Stimulated activated CD4-positive, alpha-beta T cell treated with anti-CD3 and anti-CD28 coated beads, Interleukin-4, amount 100 ng/mL, for 24 hours (primary cell): ENCODE results near the gene ASXL1.
"Not testable (repeated sequence)": the region's sequence is repeated elsewhere in the genome, so short reads cannot be mapped to it uniquely, and the experiment has no call there.

Experiments used
- DNase-seq: peaks from one replicate; pipeline ENCODE4 v3.0.0-alpha.2; 2020

The ASXL1 gene

DNA sequence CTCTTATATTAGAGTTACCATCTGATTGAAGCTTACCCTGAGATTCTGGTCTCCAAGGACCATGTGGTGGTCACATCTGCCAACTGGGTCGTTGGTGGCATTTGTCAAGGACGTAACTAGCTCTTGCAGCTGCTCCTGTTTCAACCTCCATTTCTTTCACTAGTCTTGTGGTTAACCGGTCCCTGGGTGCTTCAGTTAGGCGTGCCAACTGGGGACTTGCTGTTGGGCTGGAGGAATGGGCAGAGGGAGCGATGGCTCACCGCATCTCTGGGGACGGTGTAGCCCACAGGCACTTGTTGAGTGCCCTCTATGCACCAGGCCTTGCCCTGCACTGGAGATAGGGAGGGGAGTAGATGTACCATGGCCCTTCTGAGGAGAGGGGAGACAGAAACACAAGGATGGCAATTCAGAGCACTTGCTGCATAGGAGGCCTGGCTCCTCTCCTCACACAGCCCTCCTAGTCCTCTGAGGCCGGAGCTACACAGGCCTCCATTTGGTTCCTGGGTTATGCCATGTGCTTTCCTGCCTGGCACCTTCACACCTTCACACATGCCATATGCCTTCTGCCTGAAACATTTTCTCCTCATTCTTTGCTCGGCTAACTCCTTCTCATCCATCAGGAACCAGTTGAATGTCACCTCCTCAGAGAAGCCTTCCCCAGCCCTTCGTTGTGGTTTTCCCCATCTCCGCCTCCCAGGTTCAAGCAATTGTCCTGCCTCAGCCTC is 20.0 kb upstream of the ASXL1 start:
- no peak for DNase-seq

DNA sequence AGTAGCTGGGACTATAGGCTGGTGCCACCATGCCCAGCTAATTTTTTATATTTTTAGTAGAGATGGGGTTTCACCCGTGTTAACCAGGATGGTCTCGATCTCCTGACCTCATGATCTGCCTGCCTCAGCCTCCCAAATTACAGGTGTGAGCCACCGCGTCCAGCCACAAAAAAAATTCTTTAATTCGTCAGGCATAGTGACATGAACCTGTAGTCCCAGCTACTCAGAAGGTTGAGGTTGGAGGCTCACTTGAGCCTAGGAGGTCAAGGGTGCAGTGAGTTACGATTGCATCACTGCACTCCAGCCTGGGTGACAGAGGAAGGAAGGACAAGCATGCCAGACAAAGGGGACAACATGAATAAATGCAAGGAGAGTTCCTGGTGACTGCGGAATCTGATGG is 19.5 kb upstream of the ASXL1 start:
- DNase-seq: no peak

DNA sequence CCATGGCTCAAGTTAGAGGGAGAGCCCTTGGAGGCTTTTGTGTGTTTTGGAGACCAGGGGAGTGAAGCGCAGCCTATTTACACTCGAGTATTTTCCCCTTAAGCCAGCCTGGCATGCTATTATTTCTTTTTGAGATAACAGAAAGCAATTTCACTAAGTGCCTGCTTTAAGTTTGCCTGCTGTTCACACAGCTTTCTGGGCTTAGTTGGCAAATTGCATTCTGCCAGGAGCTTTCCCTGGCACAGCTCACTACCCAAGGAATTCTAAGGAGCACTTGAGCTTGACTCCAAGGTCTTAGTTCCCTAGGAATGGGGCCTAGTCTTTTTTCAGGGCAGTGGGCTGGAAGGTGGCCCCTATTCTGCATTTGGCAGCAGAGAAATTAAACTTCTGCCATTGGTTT is 19.0 kb upstream of the ASXL1 start:
- DNase-seq: no peak

DNA sequence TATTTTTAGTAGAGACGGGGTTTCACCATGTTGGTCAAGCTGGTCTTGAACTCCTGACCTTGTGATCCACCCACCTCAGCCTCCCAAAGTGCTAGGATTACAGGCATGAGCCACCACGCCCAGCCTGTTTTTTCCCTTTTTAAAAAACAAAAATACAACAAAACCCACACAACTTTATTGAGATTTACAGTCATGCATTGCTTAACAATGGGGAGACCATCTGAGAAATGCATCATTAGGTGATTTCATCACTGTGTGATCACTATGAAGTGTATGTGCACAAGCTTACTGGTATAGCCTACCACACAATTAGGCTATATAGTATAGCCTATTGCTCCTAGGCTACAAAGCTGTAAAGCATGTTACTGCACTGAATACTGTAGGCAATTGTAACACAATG is 17.1 kb upstream of the ASXL1 start:
- DNase-seq: not testable (repeated sequence)

DNA sequence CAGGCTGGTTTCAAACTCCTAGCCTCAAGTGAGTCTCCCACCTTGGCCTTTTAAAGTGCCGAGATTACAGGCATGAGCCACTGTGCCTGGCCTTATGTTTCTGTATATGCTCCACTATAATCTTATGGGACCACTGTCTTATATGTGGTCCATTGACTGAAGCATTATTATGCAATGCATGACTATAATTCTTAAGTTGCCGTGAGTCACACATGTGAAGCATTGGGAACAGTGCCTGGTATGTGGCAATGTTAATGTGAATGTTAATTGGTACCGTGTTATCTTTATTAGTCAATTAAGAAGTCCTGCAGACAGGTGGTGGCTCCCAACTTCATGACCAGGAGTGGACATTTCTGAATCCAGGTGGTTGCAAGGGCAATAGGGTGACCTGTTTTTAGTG is 14.7 kb upstream of the ASXL1 start:
- DNase-seq: no peak

DNA sequence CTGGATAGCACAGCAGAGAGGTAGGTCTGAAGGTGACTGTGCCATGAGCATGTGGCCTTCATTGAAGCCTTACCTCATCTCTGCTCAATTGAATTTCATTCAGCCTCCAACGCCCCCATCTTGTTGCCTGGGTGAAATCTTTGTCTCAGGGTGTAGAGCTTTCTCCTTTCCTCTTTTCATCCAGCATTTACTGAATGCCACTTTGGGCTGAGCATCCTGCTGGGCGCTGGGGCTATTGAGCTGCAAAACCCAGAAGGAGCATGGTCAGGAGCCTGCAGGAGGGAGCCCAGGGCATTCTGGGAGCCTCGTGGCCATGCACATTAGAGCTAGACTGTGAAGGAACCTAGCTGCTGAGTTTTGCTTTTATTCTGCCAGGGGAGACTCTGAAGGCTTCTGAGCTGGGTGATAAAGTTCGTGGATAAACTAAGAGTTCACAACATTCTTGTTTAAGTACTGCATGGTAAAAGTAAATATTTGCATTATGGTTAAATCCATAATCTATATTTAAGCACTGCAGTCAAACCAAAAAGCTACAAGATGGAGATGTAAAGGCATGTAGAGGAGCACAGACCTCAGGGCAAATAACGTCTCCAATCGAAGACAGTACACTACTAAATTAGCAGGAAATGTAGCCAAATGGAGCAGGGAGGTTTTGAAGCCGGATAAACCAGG is 13.2 kb upstream of the ASXL1 start:
- DNase-seq: no peak

DNA sequence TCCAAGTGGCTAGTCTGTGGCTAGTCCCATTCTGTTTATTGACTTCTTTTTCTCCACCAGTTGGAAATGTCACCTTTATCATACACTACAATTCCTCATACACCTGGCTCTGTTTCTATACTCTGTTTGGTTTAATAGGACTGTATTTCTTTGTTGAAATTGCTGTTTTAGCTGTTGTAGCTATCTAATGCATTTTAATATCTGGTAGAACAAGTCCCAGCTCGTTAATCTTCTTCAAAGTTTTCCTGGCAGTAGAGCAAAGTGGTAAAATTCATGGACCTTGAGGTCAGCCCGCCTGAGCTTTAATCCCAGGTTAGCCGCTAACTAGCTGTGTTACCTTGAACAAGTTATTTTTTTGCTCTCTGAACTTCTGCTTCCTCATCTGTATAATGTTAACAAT is 9.9 kb upstream of the ASXL1 start:
- no peak for DNase-seq

DNA sequence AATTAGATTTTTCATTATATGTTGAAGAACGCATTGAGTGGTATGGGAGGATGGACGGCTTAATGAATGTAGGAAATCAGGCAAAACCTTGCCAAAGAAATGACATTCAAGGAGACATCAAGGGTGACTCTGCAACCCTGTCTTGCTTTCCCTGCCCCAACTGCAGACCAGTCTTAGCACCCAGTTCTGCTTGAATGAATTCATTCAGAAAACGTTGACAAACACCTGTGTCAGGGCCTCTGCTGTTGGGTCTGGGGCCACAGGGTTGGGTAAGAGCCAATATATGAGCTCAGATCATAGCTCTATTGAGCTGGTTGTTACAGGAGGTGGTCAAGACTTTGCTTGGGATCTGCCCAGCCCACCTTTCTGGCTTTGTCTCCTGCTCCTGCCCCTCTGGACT is 7.7 kb upstream of the ASXL1 start:
- no peak for DNase-seq

DNA sequence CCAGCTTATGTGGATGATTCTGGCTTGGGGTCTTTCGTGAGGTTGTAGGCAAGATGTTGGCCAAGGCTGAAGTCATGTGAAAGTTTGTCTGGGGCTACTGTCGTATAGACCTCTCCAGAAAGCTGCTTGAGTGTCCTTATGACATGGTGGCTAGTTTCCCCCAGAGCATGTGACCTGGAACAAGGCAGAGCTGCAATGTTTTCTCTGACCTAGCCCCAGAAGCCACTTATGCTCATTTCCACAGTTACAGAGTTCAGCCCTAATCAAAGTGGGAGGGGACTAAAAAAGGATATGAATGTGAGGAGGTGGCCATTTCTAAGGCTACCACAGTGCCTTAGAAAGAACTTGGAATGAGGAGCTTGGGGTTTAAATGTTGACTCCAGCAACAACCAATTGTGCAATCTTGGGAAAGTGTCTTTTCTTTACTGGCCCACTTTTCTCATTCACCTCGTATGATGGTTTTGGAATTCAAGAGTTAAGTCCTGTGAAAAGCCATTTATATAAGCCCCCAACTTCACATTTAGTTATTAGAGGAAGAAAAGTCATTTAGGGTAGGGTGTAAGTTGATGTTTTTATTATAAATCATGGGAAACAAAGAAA is 5.9 kb upstream of the ASXL1 start:
- no peak for DNase-seq

DNA sequence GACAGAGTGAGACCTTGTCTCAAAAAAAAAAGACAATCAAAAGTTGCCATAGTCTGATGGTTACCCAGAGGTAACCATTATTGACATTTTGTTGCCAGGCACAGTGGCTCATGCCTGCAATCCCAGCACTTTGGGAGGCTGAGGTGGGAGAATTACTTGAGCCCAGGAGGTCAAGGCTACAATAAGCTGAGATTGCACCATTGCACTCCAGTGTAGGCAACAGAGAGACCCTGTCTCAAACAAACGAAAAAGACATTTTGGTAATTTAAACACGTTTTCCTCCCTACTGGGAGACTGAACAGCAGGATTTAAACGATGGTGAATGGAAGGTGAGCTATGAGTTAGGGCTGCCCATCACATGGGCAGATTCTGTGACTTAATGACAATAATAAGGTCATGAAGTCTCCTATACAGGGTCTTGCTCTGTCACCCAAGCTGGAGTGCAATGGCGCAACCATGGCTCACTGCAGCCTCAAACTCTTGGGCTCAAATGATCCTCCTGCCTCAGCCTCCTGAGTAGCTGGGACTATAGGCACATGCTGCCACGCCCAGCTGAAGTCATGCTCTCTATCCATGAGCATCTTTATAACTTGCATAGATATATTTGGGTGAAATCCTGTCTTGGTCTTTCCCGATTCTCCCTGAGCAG is 4.2 kb upstream of the ASXL1 start:
- DNase-seq: no peak

DNA sequence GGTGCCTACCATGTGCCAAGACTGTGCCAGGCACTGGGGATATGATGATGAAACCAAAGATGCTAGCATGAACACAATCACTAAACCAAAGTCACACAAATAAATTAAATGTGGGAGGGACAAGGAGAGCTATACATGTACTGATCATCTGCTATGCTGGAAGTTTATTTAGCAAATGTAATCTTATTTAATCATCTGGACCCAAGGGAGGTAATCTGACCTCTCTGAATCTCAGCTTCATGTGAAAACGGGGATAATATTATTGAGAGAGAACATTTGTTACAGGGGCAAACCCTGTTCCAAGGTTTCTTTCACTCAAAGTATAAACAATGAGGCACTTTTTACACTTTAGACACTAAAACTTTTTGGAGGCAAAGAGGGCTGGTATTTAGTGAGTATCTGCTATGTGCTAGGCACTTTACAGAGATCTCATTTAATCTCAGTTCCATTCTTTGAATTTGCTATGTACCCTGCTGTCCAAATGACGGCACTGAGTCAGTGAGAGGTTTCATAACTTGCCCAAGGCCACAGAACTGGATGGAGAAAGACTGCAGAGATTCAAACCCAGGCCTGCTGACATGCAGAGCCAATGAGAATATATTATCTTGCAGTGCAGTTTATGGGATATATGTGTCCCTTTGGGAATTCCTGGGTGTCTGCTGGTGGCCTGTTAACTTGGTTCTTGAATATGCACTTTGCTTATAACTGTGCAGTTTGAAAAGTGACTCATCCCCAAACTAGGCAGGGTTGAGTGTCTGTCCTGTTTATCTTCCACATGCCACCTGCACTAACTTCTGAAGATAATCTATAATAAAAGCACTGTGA is 3.3 kb upstream of the ASXL1 start:
- no peak for DNase-seq

DNA sequence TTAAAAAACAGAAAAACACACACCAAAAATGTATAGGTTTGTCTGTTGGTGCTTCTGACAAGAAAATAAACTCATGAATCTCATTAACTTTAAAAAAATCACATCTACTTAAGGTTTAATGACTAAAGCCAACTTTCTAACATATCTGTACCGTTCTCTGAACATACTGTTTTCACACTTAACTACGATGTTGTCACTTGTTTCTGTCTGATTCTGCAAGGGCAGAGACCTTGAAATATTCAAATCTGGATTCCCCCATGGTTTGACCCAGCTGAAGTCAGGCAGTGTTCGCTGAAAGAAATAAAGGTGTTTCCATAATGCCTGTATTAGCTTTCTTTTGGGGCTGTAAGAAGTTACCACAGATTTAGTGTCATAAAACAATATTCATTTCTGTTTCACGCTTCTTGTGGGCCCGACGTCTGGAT is 2.7 kb upstream of the ASXL1 start:
- peak; percentile 18 for DNase-seq

DNA sequence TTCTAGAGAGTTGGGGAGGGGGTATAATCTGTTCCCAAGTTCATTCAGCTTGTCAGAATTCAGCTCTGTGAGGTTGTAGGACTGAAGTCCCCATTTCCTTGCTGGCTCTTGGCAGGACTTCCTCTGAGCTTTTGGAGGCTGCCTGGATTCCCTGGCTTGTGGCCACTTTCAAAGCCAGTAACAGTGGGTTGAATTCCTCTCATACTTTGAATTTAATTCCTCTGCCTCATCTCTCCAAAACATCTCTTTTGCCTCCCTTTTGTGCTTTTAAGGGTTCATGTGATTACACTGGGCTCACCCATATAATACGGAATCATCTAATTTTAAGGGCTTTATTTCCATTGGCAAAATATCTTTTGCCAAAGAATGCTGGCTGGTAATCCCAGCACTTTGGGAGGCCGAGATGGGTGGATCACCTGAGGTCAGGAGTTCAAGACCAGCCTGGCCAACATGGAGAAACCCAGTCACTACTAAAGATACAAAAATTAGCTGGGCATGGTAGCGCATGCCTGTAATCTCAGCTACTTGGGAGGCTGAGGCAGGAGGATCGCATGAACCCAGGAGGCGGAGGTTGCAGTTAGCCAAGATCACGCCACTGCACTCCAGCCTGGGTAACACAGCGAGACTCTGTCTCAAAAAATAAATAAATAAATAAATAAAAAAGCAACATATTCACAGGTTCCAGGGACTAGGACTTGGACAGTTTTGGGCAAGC is 2.1 kb upstream of the ASXL1 start:
- DNase-seq: not testable (repeated sequence)

DNA sequence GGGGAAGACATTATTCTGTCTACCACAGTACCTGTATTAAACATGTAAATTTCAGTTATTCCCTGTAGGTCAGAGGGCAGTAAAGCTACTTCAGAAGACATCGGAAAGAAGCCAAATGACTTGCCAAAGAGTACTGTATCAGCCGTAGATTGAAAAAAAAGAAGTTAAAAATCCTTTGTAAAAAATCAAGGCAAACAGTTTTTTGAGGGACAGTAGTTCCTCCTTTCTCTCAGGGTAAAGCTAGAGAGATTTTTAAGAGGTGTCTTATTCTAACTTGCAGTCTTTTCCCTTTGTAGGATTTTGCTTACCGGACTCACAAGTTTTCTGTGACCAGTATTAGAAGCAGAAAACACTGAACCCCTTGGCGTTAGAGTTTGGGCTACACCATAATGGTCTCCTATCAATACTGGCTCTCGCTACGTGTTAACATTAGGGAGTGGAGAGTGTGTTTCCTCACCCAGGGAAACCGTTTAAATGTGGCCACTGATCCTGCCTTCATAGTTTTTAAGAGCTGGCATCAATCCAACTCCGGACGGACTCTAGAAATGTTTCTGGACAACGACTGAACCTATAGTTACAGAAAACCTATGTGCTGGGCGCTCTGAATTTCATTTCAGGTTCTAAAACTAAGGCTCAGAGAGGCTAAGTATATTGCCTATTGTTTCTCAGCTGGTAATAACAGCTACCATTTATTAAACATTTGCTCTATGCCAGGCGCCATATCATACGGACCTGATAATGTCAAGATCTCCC is 1.3 kb upstream of the ASXL1 start:
- no peak for DNase-seq

DNA sequence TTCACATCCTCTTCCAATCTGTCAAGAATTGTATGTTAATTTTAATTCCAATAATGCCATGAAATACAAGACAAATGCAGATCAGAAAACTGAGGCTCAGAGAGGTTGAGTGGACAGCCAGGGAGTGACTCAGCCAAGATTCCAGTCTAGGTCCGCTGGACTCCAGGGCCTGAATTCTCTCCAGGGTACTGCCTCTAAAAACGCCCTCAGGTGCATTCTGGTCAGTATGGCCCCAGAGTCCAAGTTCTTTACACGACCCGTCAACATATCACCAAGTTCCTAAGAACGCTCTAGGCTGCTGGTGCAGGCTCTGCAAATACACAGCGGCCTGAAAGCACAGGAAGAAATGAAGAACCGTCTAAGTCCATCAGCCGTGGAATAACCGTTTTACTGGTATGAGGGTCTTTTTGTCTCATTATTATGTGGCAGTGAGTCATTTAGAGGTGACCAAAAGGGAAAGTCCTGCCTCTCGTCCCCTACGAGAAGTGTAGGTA is 709 bp upstream of the ASXL1 start:
- DNase-seq: no peak

DNA sequence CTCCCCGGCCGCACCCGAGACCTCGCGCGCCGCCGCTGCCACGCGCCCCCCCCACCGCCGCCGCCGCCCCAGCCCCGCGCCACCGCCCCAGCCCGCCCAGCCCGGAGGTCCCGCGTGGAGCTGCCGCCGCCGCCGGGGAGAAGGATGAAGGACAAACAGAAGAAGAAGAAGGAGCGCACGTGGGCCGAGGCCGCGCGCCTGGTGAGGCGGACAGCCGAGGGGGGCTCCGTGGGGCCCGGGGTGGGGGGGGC is 426 bp downstream of the ASXL1 start:
- DNase-seq: no peak

DNA sequence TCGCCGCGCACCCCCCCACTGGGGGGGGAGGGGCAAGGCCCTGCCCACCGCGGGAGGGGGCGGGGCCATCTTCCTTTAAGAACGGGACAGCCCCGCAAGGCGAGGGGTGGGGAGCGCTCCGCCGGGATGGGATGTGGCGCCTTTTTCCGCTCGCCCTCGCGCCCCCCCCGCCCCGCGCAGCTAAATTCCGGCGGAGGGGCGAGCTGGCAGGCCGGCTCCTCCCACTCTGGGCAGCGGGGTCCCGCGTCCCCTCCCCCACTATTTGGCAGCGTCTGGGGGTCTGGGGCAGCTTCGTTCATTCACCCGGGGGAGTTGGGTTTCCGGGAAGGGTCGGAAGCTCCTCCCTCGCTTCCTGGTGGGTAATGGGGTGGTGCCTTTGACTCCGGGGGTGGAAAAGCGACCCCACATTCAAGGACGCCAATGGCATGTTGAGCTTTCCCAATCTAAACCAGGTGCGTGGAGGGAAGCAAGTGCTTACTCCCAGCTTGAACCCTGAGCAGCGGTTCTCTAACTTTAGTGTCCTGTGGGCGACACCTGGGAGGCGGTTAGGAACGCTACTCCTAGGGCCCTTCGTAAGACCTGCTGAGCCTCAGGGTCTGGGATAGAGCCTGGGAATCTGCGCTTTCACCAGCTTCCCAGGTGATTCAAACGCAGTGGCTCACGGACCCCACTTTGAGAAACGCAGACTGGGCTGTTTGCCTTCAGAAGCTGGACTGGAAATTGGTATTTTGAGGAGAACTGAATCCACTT is 927 bp downstream of the ASXL1 start:
- DNase-seq: peak; percentile 78

DNA sequence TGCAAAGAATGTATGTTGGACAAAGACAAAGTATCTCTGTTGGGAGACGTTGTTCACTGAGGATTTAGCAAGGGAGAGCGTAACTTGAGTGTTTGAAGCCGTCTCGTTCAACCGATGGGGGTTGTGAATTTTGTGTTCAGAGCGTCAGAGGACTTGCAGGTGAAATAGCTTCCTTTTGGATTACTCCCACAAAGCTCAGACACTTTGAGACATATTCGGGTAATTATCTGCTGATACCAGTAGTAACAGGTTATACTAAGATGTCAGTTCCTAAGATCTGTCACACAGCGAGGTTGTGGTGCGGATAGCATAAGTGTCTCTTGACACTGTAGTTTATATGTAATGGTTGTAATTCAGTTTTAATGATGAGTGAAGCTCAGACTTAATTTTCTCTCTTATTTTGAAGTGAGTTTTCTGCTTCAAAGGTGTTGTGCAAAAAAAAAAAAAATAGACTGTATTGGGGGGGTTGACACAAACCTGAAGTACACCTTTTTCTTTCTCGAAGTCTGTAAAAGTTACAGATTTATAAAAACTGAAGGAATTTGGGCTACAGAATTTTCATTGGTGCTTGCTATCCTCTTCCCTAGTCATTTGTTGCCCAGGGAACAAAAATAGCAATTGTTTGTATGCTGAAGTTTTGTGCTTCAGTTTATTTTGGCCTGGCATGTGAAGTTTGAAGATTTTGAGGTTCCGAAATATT is 1.7 kb downstream of the ASXL1 start:
- peak; percentile 15 for DNase-seq

DNA sequence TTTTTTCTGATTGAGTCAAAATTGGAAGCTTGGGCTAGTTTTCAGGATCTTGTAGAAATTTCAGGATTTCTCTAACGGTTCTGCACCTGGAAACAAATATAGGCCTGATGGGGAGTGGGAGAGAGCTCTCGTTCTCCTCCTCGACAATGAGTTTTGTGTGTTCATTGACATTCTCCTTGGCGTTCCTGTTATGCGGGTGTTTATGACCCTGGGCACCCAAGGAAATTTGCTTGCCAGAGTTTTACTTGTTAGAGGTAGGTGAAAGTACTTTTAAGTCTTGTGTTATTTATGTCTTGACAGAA is 2.2 kb downstream of the ASXL1 start:
- no peak for DNase-seq

DNA sequence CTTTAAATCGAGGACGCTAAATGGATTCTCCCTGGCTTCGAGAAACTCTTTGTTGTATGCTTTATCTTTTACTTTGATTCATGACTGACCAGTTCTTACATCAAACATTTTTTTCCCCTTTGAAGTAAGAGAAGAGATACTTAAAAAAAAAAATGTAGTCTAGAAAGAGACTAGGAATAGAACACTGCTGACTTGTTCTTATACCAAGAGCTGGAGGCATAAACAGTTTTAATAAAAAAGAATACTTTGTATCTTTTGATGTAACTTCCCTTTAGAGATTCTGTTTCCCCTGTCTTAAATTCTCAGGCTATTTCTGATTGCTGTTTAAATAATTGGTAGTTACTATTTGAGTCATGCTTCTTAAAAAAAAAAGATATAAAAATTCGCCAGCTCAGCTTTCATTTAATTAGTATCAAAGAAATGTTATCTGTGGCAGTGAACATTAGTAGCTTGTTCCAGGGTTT is 4.8 kb downstream of the ASXL1 start:
- DNase-seq: no peak
